ENCODE measurements around the gene FADD.

The FADD gene, protein sequence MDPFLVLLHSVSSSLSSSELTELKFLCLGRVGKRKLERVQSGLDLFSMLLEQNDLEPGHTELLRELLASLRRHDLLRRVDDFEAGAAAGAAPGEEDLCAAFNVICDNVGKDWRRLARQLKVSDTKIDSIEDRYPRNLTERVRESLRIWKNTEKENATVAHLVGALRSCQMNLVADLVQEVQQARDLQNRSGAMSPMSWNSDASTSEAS

GRCh38 chr11:70202920-70203750 lies at the start of gene FADD:
Gene FADD, plus strand, starts transcription at chr11:70203296. Its CDS starts 164 bp downstream, at chr11:70203460.
- H3K9me3 ChIP-seq (ENCODE audit: severe bottlenecking), result no peaks in the 10 kb centered on the region
- TF ChIP-seq, protein P1, sequence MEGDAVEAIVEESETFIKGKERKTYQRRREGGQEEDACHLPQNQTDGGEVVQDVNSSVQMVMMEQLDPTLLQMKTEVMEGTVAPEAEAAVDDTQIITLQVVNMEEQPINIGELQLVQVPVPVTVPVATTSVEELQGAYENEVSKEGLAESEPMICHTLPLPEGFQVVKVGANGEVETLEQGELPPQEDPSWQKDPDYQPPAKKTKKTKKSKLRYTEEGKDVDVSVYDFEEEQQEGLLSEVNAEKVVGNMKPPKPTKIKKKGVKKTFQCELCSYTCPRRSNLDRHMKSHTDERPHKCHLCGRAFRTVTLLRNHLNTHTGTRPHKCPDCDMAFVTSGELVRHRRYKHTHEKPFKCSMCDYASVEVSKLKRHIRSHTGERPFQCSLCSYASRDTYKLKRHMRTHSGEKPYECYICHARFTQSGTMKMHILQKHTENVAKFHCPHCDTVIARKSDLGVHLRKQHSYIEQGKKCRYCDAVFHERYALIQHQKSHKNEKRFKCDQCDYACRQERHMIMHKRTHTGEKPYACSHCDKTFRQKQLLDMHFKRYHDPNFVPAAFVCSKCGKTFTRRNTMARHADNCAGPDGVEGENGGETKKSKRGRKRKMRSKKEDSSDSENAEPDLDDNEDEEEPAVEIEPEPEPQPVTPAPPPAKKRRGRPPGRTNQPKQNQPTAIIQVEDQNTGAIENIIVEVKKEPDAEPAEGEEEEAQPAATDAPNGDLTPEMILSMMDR (IDR thresholded peaks at IDR 0.05; ENCODE audit: poor library complexity, severe bottlenecking), result no peak
- ATAC-seq (ENCODE audit: low read depth), result peak; percentile 70
- peak within 1 kb of the TSS; percentile 84 for H3K4me3 ChIP-seq (ENCODE audit: severe bottlenecking)
- H3K4me1 ChIP-seq (ENCODE audit: insufficient read depth, poor library complexity, severe bottlenecking), result peaks cover 7% of the 10 kb centered on the region
- peak; percentile 86 for DNase-seq (ENCODE audit: low spot score)
- no peaks in the 10 kb centered on the region for H3K27me3 ChIP-seq (ENCODE audit: insufficient read depth, poor library complexity, severe bottlenecking)
- peak within 1 kb of the TSS; percentile 95 for H3K27ac ChIP-seq (ENCODE audit: poor library complexity, severe bottlenecking)
- peaks cover 32% of the 10 kb centered on the region for H3K36me3 ChIP-seq (ENCODE audit: low read depth)

- Histone ChIP-seq H3K27ac (ENCODE audit: poor library complexity, severe bottlenecking) (no peak overlapping the region), H3K4me3 (ENCODE audit: severe bottlenecking) (no peak overlapping the region), H3K9me3 (ENCODE audit: severe bottlenecking) (no peaks in the 10 kb centered on the region), H3K36me3 (ENCODE audit: low read depth) (no peaks in the 10 kb centered on the region), H3K4me1 (ENCODE audit: insufficient read depth, poor library complexity, severe bottlenecking) (peaks cover 18% of the 10 kb centered on the region), H3K27me3 (ENCODE audit: insufficient read depth, poor library complexity, severe bottlenecking) (no peaks in the 10 kb centered on the region)
- ATAC-seq (ENCODE audit: low read depth), result no peak
- DNase-seq (ENCODE audit: low spot score), result no peak
- TF ChIP-seq, protein P1 (IDR thresholded peaks at IDR 0.05; ENCODE audit: poor library complexity, severe bottlenecking), result no peak
These were observed 47.7 kb upstream of the FADD start for GRCh38 chr11:70155386-70155785.

DNA sequence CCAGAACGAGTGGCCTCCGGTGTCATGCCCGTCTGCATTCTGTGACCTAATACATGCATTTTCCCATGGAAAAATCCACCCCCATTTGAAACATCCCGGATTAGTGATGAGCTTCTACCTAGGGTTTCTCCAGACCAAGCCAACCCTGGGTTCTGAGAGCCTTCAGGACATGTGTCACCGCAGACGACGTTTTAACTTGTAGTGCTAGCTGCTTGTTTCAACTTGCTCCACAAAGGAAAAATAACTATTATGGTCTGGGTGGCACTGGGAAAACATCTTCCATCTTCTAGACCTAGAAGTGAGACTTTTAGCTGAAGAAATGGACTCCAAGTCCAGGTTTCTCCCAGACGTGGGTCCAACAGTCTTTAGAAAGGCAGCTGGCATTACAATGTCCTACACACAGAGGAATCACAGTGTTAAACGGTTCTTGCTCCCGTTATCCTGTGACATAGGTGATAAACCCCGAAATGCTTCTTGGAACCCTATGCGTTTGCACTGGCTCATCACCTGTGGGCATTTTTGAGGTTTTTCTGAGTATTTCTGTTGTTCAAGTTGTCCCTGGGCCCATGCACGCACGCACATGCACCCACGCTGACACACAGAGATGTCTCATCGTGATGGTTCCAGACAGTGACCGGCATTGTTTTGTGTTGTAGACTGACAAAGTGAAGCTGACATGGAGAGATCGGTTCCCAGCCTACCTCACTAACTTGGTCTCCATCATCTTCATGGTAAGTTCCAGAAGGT lies 46.6 kb upstream of the FADD start:
- H3K27me3 ChIP-seq (ENCODE audit: insufficient read depth, poor library complexity, severe bottlenecking), result no peaks in the 10 kb centered on the region
- DNase-seq (ENCODE audit: low spot score) (no peak), ATAC-seq (ENCODE audit: low read depth) (no peak)
- peaks cover 22% of the 10 kb centered on the region for H3K4me1 ChIP-seq (ENCODE audit: insufficient read depth, poor library complexity, severe bottlenecking)
- no peak overlapping the region for H3K4me3 ChIP-seq (ENCODE audit: severe bottlenecking)
- TF ChIP-seq, protein P1 (IDR thresholded peaks at IDR 0.05; ENCODE audit: poor library complexity, severe bottlenecking), result no peak
- H3K9me3 ChIP-seq (ENCODE audit: severe bottlenecking), result no peaks in the 10 kb centered on the region
- H3K36me3 ChIP-seq (ENCODE audit: low read depth), result no peaks in the 10 kb centered on the region
- no peak overlapping the region for H3K27ac ChIP-seq (ENCODE audit: poor library complexity, severe bottlenecking)

DNA sequence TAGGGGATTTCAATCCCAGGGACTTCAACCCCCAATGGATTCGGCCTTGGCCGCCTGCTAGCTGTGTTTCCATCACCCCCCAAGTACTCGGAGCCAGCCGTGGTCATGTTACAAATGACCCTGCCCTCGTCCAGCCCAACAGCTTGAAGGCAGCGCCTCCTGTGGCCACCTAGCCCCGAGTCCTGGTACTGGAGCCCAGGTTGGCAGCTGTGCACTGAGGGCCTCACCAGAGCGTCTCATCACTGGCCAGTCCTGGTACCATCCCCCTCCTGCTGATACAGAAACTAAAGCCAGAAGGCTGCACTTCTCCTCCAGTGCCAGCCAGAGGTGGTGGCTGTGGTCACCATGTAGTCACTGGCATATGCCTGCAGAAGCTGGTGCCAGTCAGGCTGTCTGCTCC lies 44.9 kb upstream of the FADD start:
- ATAC-seq (ENCODE audit: low read depth) (no peak), DNase-seq (ENCODE audit: low spot score) (no peak)
- H3K9me3 ChIP-seq (ENCODE audit: severe bottlenecking), result no peaks in the 10 kb centered on the region
- H3K4me1 ChIP-seq (ENCODE audit: insufficient read depth, poor library complexity, severe bottlenecking), result peaks cover 22% of the 10 kb centered on the region
- TF ChIP-seq, protein P1 (IDR thresholded peaks at IDR 0.05; ENCODE audit: poor library complexity, severe bottlenecking), result peak; percentile 5
- no peak overlapping the region for H3K27ac ChIP-seq (ENCODE audit: poor library complexity, severe bottlenecking)
- H3K27me3 ChIP-seq (ENCODE audit: insufficient read depth, poor library complexity, severe bottlenecking), result no peaks in the 10 kb centered on the region
- H3K4me3 ChIP-seq (ENCODE audit: severe bottlenecking), result no peak overlapping the region
- H3K36me3 ChIP-seq (ENCODE audit: low read depth), result no peaks in the 10 kb centered on the region

Data from RWPE2 (cell line).